LoVo (cell line): ENCODE data around the gene TAP2.

Experiments used
- DNase-seq: peaks from one replicate; pipeline ENCODE4 v3.0.0-alpha.2; 2016; ENCODE audit warnings: low spot score

The TAP2 gene

GRCh38 chr6:32790306-32790705 is 48.2 kb downstream of the TAP2 start:
- DNase-seq = no peak
